Measurements from ENCODE around the gene CDIPT. TPM values are rescaled to one million over a fixed set of nuclear protein-coding genes. Genes with fewer than 3 reads are reported as not detected.
A peak's percentile ranks its signal among the peaks of the same experiment; 100 is the strongest.

The CDIPT gene
- total RNA-seq, 2 experiments from 2014 or later, result 30.2 to 35.4 TPM

DNA sequence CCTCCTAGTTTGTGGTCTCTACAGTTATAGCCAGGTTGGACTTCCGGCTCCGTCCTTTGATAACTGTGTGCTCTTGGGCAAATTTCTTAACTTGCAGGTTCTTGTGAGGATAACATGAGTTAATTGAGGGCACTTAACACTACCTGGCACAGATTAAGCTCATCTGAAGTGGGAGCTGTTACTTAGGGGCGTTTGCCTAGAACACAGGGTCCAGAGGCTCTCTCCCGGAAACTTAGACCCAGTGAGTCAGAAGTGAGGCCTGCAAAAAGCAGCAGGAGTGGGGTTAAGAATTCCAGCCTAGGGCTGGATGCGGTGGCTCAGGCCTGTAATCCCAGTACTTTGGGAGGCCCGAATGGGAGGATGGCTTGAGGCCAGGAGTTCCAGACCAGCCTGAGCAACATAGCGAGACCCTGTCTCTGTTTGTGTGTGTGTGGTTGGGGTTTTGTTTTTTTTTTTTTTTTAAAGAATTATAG lies 41.3 kb downstream of the CDIPT start:
- ATAC-seq (no peak), DNase-seq (no peak)
- CTCF ChIA-PET, result interaction anchor here (1.2 to 8.1 kb wide), 4 partner anchors 14 to 130 kb away, joined by 3 to 95 read pairs (median 34); partner anchors contain the start of gene CDIPT
- H3K4me1 Mint-ChIP-seq (ENCODE audit: low read depth), result peaks cover 76% of the 10 kb centered on the region
- H3K4me3 Mint-ChIP-seq, result peak overlapping the region; percentile 79
- peak overlapping the region; percentile 89 for H3K27ac Mint-ChIP-seq
- peaks cover 30% of the 10 kb centered on the region for H3K36me3 Mint-ChIP-seq (ENCODE audit: low read depth)
- POLR2A ChIA-PET, result interaction anchor here (0.9 to 13.9 kb wide), 4 partner anchors 11 to 142 kb away, joined by 3 to 167 read pairs (median 6); partner anchors contain the start of genes KIF22, MAZ and PRRT2
- intact Hi-C loops (cut with micrococcal nuclease), result no loop called here
- H3K9me3 Mint-ChIP-seq, result no peaks in the 10 kb centered on the region
- H3K27me3 Mint-ChIP-seq, result no peaks in the 10 kb centered on the region
- TF ChIP-seq CTCF (IDR thresholded peaks at IDR 0.05), result no peak

DNA sequence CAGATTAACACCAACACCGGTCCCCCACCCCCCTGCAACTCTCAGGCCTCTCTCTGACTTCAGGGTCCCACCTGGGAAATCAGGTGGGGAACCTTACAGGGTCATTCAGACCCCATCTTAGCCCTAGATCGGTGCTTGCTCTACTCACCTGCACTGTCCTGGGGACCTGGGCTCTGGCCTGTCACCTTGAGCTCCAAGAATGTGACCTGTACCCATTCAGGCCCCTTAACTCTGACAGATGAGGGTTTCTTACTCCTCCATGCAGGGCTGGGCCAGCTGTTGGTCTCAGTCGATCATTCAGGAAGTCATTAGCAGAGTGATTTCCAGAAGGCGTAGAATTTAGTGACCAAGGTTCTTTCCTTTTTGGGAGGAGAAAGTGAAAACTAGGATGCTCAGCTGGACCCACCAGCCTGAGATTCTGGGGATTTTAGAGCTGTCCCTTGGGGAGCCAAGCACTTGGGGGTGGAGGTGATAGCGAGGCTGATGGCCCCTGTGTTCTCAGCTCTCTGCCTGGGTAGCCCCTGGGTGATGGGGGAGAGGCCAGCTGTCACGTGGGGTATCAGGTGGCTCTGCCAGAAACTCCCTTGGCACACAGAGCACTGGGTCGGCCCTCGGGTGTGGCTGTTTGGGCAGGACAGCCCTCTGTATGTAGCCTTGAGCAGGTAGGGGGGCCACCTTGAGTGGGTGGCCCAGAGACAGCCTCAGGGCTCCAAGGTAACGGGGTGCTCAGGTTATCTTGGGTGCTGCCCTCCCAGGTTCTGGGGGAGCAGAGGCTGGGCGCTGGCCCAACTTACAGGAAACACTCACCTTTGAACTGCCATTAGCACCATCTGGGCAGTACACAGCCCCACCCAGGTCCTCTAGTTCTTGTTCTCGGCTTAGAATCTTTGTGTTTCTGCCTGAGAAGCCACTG lies 42.0 kb downstream of the CDIPT start:
- DNase-seq (peak; percentile 72), ATAC-seq (peak; percentile 29)
- ChIA-PET CTCF (interaction anchor here (1.2 to 8.1 kb wide), 10 partner anchors 9 to 234 kb away, joined by 3 to 95 read pairs (median 4); partner anchors contain the start of genes CDIPT and KIF22), POLR2A (interaction anchor here (0.7 to 13.9 kb wide), 9 partner anchors 11 to 120 kb away, joined by 3 to 167 read pairs (median 5); partner anchors contain the start of genes KCTD13, KIF22, MAZ and PRRT2)
- intact Hi-C loops (cut with micrococcal nuclease), result no loop called here
- Mint-ChIP-seq H3K4me1 (ENCODE audit: low read depth) (peaks cover 72% of the 10 kb centered on the region), H3K27ac (peak overlapping the region; percentile 89), H3K36me3 (ENCODE audit: low read depth) (peaks cover 30% of the 10 kb centered on the region), H3K27me3 (no peaks in the 10 kb centered on the region), H3K9me3 (no peaks in the 10 kb centered on the region), H3K4me3 (peak overlapping the region; percentile 79)
- no peak for TF ChIP-seq CTCF (IDR thresholded peaks at IDR 0.05)

DNA sequence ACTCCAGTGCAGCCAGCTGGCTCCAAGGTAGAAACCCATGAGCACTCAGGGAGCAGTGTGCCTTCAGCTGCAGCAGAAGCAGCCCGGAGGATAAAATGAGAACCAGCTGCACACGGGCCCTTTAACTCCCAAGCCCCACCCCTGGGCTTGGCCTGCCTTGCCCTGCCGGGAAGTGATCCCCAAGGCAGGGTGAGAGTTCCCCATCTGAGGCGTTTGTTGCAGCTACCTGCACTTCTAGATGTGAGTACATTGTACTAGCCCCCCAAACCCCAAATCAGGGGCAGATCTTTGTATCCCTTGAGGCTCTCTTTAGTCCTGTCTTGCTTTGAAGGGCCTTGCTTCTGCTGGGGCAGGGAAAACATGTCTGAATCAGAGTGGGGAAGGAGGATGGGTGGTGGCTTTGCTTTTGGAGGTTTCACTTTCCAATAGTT lies 42.7 kb downstream of the CDIPT start, which contains the start of gene MVP:
MVP (plus strand) TSS at position 192 of the 431 bp plus-strand sequence. CDS start 10,088 bp downstream, outside the sequence.
- ChIA-PET CTCF (interaction anchor here (0.7 to 8.1 kb wide), 9 partner anchors 9 to 235 kb away, joined by 3 to 95 read pairs (median 4); partner anchors contain the start of gene KIF22), POLR2A (interaction anchor here (0.7 to 13.9 kb wide), 8 partner anchors 10 to 120 kb away, joined by 3 to 167 read pairs (median 5); partner anchors contain the start of genes KCTD13, KIF22, MAZ and PRRT2)
- no peak for TF ChIP-seq CTCF (IDR thresholded peaks at IDR 0.05)
- DNase-seq, result peak; percentile 66
- Mint-ChIP-seq H3K4me1 (ENCODE audit: low read depth) (peaks cover 69% of the 10 kb centered on the region), H3K27me3 (no peaks in the 10 kb centered on the region), H3K27ac (peak within 1 kb of the TSS; percentile 89), H3K4me3 (peak within 1 kb of the TSS; percentile 79), H3K9me3 (no peaks in the 10 kb centered on the region), H3K36me3 (ENCODE audit: low read depth) (peaks cover 30% of the 10 kb centered on the region)
- no peak for ATAC-seq
- intact Hi-C loops (cut with micrococcal nuclease), result no loop called here

DNA sequence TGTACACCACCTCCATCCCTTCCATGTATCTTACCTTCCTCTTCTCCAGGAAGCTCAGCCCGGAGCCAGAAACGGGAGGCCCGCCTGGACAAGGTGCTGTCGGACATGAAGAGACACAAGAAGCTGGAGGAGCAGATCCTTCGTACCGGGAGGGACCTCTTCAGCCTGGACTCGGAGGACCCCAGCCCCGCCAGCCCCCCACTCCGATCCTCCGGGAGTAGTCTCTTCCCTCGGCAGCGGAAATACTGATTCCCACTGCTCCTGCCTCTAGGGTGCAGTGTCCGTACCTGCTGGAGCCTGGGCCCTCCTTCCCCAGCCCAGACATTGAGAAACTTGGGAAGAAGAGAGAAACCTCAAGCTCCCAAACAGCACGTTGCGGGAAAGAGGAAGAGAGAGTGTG lies 43.5 kb downstream of the CDIPT start:
- DNase-seq (no peak), ATAC-seq (no peak)
- intact Hi-C loops (cut with micrococcal nuclease), result loop anchor here (10.0 kb wide), 1 partner anchor 115 kb away; no protein-coding TSS in a partner anchor
- CTCF ChIA-PET, result interaction anchor here (0.6 to 8.1 kb wide), 8 partner anchors 9 to 128 kb away, joined by 3 to 95 read pairs (median 4); no protein-coding TSS in a partner anchor
- Mint-ChIP-seq H3K27me3 (no peaks in the 10 kb centered on the region), H3K27ac (peak overlapping the region; percentile 89), H3K4me3 (peak overlapping the region; percentile 79), H3K36me3 (ENCODE audit: low read depth) (peaks cover 30% of the 10 kb centered on the region), H3K4me1 (ENCODE audit: low read depth) (peaks cover 69% of the 10 kb centered on the region), H3K9me3 (no peaks in the 10 kb centered on the region)
- POLR2A ChIA-PET, result interaction anchor here (0.7 to 13.9 kb wide), 10 partner anchors 8 to 246 kb away, joined by 3 to 167 read pairs (median 5); partner anchors contain the start of genes ALDOA, KCTD13, KIF22 and MAZ
- no peak for TF ChIP-seq CTCF (IDR thresholded peaks at IDR 0.05)
